Measurements from ENCODE around the gene TMEM218. TPM values are rescaled to one million over a fixed set of nuclear protein-coding genes. Genes with fewer than 3 reads are reported as not detected.

TMEM218 gene
- polyA plus RNA-seq, 2 donors, result 11.5 to 18.8 TPM

DNA sequence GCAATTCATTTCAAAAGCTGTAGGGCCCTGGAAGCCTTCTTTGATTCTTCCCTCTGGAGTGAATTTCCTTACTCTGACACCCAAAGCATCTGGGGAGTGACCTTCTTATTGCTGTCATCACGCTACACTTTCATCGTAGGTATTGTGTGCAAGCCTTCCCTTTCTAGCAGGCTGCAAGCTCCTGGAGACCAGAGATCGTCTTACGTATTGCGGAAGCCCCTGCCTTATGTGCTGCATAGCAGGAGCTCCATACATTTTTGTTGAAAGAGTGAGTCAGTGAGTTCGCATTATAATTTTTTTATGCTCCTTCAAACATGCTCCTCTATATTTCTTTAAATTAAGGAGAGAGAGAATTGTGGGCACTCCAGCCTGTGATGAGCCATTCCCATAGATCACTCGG lies 21.2 kb upstream of the TMEM218 start:
- no peaks in the 10 kb centered on the region for H3K4me1 ChIP-seq (ENCODE audit: control insufficient read depth in 2 of 2, insufficient read depth in 2 of 2, low read length in 1 of 2)
- H3K27me3 ChIP-seq (ENCODE audit: control insufficient read depth in 1 of 2, insufficient read depth in 2 of 2, low read length in 2 of 2), result peaks cover 0 to 4% of the 10 kb centered on the region in 2 donors
- no peak overlapping the region for H3K27ac ChIP-seq (ENCODE audit: low read depth in 2 of 2, low read length in 1 of 2)
- H3K4me3 ChIP-seq (ENCODE audit: low read depth in 1 of 2, low read length in 2 of 2), result no peak overlapping the region
- no peaks in the 10 kb centered on the region for H3K36me3 ChIP-seq (ENCODE audit: control insufficient read depth in 2 of 2, insufficient read depth in 2 of 2, low read length in 1 of 2)
- no peaks in the 10 kb centered on the region for H3K9me3 ChIP-seq (ENCODE audit: control insufficient read depth in 2 of 2, insufficient read depth in 1 of 2, low read depth in 1 of 2, low read length in 1 of 2)
- WGBS, 2 donors, result 85 to 89% methylated on average over 7 of the region's 7 CpGs

DNA sequence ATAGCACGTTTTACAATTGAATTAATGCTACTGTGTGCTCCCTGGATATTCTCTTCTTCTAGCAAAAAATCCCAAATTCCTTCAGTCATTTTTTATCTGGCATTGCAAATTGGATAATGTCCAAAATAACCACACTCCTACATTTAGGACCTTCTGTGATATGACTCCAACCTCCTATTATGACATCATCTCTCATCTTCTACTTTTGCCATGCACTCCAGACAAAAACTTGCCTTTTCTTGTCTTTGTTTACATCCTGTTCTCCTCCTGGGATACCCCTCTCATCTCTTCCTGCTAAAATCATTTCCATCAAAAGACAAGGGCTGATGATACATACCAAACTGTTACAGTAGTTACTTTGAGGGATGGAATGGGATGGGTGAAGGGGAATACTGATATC lies 20.6 kb upstream of the TMEM218 start:
- Histone ChIP-seq H3K4me1 (ENCODE audit: control insufficient read depth in 2 of 2, insufficient read depth in 2 of 2, low read length in 1 of 2) (no peaks in the 10 kb centered on the region), H3K27me3 (ENCODE audit: control insufficient read depth in 1 of 2, insufficient read depth in 2 of 2, low read length in 2 of 2) (peaks cover 0 to 4% of the 10 kb centered on the region in 2 donors), H3K9me3 (ENCODE audit: control insufficient read depth in 2 of 2, insufficient read depth in 1 of 2, low read depth in 1 of 2, low read length in 1 of 2) (no peaks in the 10 kb centered on the region), H3K36me3 (ENCODE audit: control insufficient read depth in 2 of 2, insufficient read depth in 2 of 2, low read length in 1 of 2) (no peaks in the 10 kb centered on the region), H3K27ac (ENCODE audit: low read depth in 2 of 2, low read length in 1 of 2) (no peak overlapping the region), H3K4me3 (ENCODE audit: low read depth in 1 of 2, low read length in 2 of 2) (no peak overlapping the region)
- WGBS, 2 donors, result 61 to 76% methylated on average over 1 of the region's 1 CpG

- Histone ChIP-seq H3K4me3 (ENCODE audit: low read depth in 1 of 2, low read length in 2 of 2) (no peak overlapping the region), H3K27me3 (ENCODE audit: control insufficient read depth in 1 of 2, insufficient read depth in 2 of 2, low read length in 2 of 2) (peaks cover 0 to 2% of the 10 kb centered on the region in 2 donors), H3K9me3 (ENCODE audit: control insufficient read depth in 2 of 2, insufficient read depth in 1 of 2, low read depth in 1 of 2, low read length in 1 of 2) (no peaks in the 10 kb centered on the region), H3K36me3 (ENCODE audit: control insufficient read depth in 2 of 2, insufficient read depth in 2 of 2, low read length in 1 of 2) (no peaks in the 10 kb centered on the region), H3K4me1 (ENCODE audit: control insufficient read depth in 2 of 2, insufficient read depth in 2 of 2, low read length in 1 of 2) (no peaks in the 10 kb centered on the region), H3K27ac (ENCODE audit: low read depth in 2 of 2, low read length in 1 of 2) (no peak overlapping the region)
- 72 to 77% methylated on average over 21 to 22 of the region's 22 CpGs for WGBS, 2 donors
These were observed 18.0 kb upstream of the TMEM218 start for GRCh38 chr11:125129316-125129993.

DNA sequence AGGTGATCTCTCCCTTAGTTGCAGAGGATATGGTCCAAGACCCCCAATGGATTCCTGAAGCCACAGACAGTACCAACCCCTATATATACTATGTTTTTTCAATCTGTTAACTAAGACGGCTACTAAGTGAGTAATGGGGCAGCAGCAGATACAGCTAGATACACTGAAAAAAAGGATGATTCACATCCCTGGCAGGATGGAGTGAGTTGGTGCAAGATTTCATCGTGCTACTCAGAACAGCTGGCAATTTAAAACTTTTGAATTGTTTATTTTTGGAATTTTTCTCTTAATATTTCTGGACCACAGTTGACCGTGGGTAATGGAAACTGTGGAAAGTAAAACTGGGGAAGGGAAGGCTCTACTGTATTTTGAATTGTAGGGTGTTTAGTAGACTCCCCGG lies 17.0 kb upstream of the TMEM218 start:
- WGBS, 2 donors, result 61 to 75% methylated on average over 4 of the region's 4 CpGs
- Histone ChIP-seq H3K9me3 (ENCODE audit: control insufficient read depth in 2 of 2, insufficient read depth in 1 of 2, low read depth in 1 of 2, low read length in 1 of 2) (no peaks in the 10 kb centered on the region), H3K4me1 (ENCODE audit: control insufficient read depth in 2 of 2, insufficient read depth in 2 of 2, low read length in 1 of 2) (no peaks in the 10 kb centered on the region), H3K4me3 (ENCODE audit: low read depth in 1 of 2, low read length in 2 of 2) (no peak overlapping the region), H3K27ac (ENCODE audit: low read depth in 2 of 2, low read length in 1 of 2) (no peak overlapping the region), H3K27me3 (ENCODE audit: control insufficient read depth in 1 of 2, insufficient read depth in 2 of 2, low read length in 2 of 2) (no peaks in the 10 kb centered on the region), H3K36me3 (ENCODE audit: control insufficient read depth in 2 of 2, insufficient read depth in 2 of 2, low read length in 1 of 2) (no peaks in the 10 kb centered on the region)

DNA sequence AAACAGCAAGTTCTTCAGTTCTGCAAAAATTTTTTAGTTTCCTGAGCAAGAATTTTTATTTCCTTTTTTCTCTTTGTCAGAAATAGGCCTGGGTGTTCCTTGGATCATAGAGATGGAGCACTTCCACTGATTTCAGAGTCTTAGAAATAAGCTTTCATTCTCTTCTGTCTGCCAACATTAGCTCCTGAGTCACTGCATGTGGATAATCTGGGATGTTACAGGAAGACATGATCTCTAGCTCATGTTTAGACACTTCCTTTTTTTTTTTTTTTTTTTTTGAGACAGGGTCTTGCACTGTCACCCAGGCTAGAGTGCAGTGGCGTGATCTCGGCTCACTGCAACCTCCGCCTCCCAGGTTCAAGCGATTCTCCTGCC lies 13.2 kb upstream of the TMEM218 start:
- Histone ChIP-seq H3K9me3 (ENCODE audit: control insufficient read depth in 2 of 2, insufficient read depth in 1 of 2, low read depth in 1 of 2, low read length in 1 of 2) (no peaks in the 10 kb centered on the region), H3K4me1 (ENCODE audit: control insufficient read depth in 2 of 2, insufficient read depth in 2 of 2, low read length in 1 of 2) (no peaks in the 10 kb centered on the region), H3K4me3 (ENCODE audit: low read depth in 1 of 2, low read length in 2 of 2) (no peak overlapping the region), H3K27me3 (ENCODE audit: control insufficient read depth in 1 of 2, insufficient read depth in 2 of 2, low read length in 2 of 2) (no peaks in the 10 kb centered on the region), H3K36me3 (ENCODE audit: control insufficient read depth in 2 of 2, insufficient read depth in 2 of 2, low read length in 1 of 2) (no peaks in the 10 kb centered on the region), H3K27ac (ENCODE audit: low read depth in 2 of 2, low read length in 1 of 2) (no peak overlapping the region)
- WGBS, 2 donors, result 89 to 93% methylated on average over 4 of the region's 4 CpGs

GRCh38 chr11:125123947-125124617 lies 12.7 kb upstream of the TMEM218 start:
- Histone ChIP-seq H3K27ac (ENCODE audit: low read depth in 2 of 2, low read length in 1 of 2) (no peak overlapping the region), H3K9me3 (ENCODE audit: control insufficient read depth in 2 of 2, insufficient read depth in 1 of 2, low read depth in 1 of 2, low read length in 1 of 2) (no peaks in the 10 kb centered on the region), H3K36me3 (ENCODE audit: control insufficient read depth in 2 of 2, insufficient read depth in 2 of 2, low read length in 1 of 2) (no peaks in the 10 kb centered on the region), H3K27me3 (ENCODE audit: control insufficient read depth in 1 of 2, insufficient read depth in 2 of 2, low read length in 2 of 2) (no peaks in the 10 kb centered on the region), H3K4me1 (ENCODE audit: control insufficient read depth in 2 of 2, insufficient read depth in 2 of 2, low read length in 1 of 2) (no peaks in the 10 kb centered on the region), H3K4me3 (ENCODE audit: low read depth in 1 of 2, low read length in 2 of 2) (no peak overlapping the region)
- WGBS, 2 donors, result 60 to 69% methylated on average over 10 of the region's 10 CpGs

DNA sequence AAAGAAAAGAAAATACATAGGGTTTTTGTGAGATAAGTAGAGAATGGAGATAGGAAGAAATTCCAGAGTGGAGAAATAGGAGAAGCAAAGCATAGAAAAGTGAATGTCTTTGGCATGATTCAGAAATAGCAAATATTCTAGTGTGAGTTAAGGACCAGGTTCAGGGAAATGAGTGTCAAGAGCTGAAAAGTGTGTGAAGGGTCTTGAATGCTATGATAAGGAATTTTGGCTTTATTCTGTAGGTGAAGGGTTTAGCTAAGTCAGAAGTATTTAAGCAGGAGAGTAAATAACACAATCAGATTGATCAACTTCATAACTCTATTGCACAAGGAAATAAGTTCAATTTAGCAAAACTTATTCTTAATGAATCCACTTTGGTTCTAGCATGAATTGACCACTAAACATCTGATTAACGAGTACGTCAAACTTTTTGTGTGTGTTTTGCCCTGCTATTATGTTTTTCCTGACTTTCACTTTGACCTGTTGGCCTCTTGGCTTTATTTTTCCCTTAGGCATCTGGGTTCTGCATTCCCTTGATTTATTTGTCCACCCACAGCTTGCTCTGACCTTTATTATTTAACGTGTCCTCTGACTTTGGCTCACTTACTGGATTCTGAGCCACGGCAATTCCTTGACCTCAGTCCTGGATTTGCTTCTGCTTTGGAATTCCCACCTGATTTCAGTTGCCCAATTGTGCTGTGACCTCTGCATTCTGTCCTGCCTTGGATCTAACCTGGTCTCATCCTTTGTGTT lies 11.9 kb upstream of the TMEM218 start:
- Histone ChIP-seq H3K36me3 (ENCODE audit: control insufficient read depth in 2 of 2, insufficient read depth in 2 of 2, low read length in 1 of 2) (no peaks in the 10 kb centered on the region), H3K4me1 (ENCODE audit: control insufficient read depth in 2 of 2, insufficient read depth in 2 of 2, low read length in 1 of 2) (no peaks in the 10 kb centered on the region), H3K27ac (ENCODE audit: low read depth in 2 of 2, low read length in 1 of 2) (no peak overlapping the region), H3K4me3 (ENCODE audit: low read depth in 1 of 2, low read length in 2 of 2) (no peak overlapping the region), H3K27me3 (ENCODE audit: control insufficient read depth in 1 of 2, insufficient read depth in 2 of 2, low read length in 2 of 2) (no peaks in the 10 kb centered on the region), H3K9me3 (ENCODE audit: control insufficient read depth in 2 of 2, insufficient read depth in 1 of 2, low read depth in 1 of 2, low read length in 1 of 2) (no peaks in the 10 kb centered on the region)
- WGBS, 2 donors, result 79 to 82% methylated on average over 4 of the region's 4 CpGs

- no peaks in the 10 kb centered on the region for H3K9me3 ChIP-seq (ENCODE audit: control insufficient read depth in 2 of 2, insufficient read depth in 1 of 2, low read depth in 1 of 2, low read length in 1 of 2)
- H3K27me3 ChIP-seq (ENCODE audit: control insufficient read depth in 1 of 2, insufficient read depth in 2 of 2, low read length in 2 of 2), result no peaks in the 10 kb centered on the region
- H3K27ac ChIP-seq (ENCODE audit: low read depth in 2 of 2, low read length in 1 of 2), result no peak overlapping the region
- no peak overlapping the region for H3K4me3 ChIP-seq (ENCODE audit: low read depth in 1 of 2, low read length in 2 of 2)
- WGBS, 2 donors, result 45 to 55% methylated on average over 4 of the region's 4 CpGs
- H3K4me1 ChIP-seq (ENCODE audit: control insufficient read depth in 2 of 2, insufficient read depth in 2 of 2, low read length in 1 of 2), result no peaks in the 10 kb centered on the region
- H3K36me3 ChIP-seq (ENCODE audit: control insufficient read depth in 2 of 2, insufficient read depth in 2 of 2, low read length in 1 of 2), result no peaks in the 10 kb centered on the region
These were observed 6.0 kb upstream of the TMEM218 start for GRCh38 chr11:125117429-125117828.

- Histone ChIP-seq H3K4me1 (ENCODE audit: control insufficient read depth in 2 of 2, insufficient read depth in 2 of 2, low read length in 1 of 2) (no peaks in the 10 kb centered on the region), H3K9me3 (ENCODE audit: control insufficient read depth in 2 of 2, insufficient read depth in 1 of 2, low read depth in 1 of 2, low read length in 1 of 2) (no peaks in the 10 kb centered on the region), H3K4me3 (ENCODE audit: low read depth in 1 of 2, low read length in 2 of 2) (no peak overlapping the region), H3K36me3 (ENCODE audit: control insufficient read depth in 2 of 2, insufficient read depth in 2 of 2, low read length in 1 of 2) (no peaks in the 10 kb centered on the region), H3K27me3 (ENCODE audit: control insufficient read depth in 1 of 2, insufficient read depth in 2 of 2, low read length in 2 of 2) (no peaks in the 10 kb centered on the region), H3K27ac (ENCODE audit: low read depth in 2 of 2, low read length in 1 of 2) (no peak overlapping the region)
- WGBS, 2 donors, result 63 to 74% methylated on average over 8 of the region's 8 CpGs
These were observed 3.1 kb upstream of the TMEM218 start for GRCh38 chr11:125114518-125114917.
